MCF 10A (cell line): ENCODE results near the gene TNFRSF14. TPM values are rescaled to one million over a fixed set of nuclear protein-coding genes. Genes with fewer than 3 reads are reported as not detected.

ENCODE experiments used
- BruUV-seq: library from RNA; stranded (reverse); fragments of 400-500 nt; replicated peaks from 2 replicates; lab custom pipeline; 2021; lab: Mats Ljungman, UMichigan
- CTCF ChIA-PET: fragments of 300-600 bp; sonication (Branson Sonifier 250); formaldehyde crosslinking; extraction: SDS; loops from one replicate; lab custom pipeline; 2021; ENCODE audit warnings: antibody characterized with exemption, inconsistent platforms; lab: Yijun Ruan, JAX
- POLR2A ChIA-PET: fragments of 300-600, 350-650 bp; sonication (Branson Sonifier 250); formaldehyde crosslinking; extraction: SDS; loops from one replicate; lab custom pipeline; 2020; ENCODE audit warnings: antibody characterized with exemption, inconsistent platforms; lab: Yijun Ruan, JAX
- DNase-seq: peaks from one replicate; pipeline ENCODE4 v3.0.0-alpha.2; 2018; ENCODE audit not compliant: unreplicated experiment
- H3K27ac Mint-ChIP-seq: one replicate; pipeline ENCODE4 v1.8.0; 2022; ENCODE audit warnings: mild to moderate bottlenecking, low read depth, mixed read lengths; ENCODE audit not compliant: unreplicated experiment
- H3K27me3 Mint-ChIP-seq: one replicate; pipeline ENCODE4 v1.8.0; 2022; ENCODE audit warnings: mixed read lengths; ENCODE audit not compliant: insufficient read depth, unreplicated experiment
- H3K36me3 Mint-ChIP-seq: one replicate; pipeline ENCODE4 v1.8.0; 2022; ENCODE audit warnings: mild to moderate bottlenecking, moderate library complexity, mixed read lengths; ENCODE audit not compliant: insufficient read depth, unreplicated experiment
- H3K4me1 Mint-ChIP-seq: one replicate; pipeline ENCODE4 v1.8.0; 2022; ENCODE audit warnings: mixed read lengths; ENCODE audit not compliant: insufficient read depth, unreplicated experiment
- H3K4me3 Mint-ChIP-seq: one replicate; pipeline ENCODE4 v1.8.0; 2022; ENCODE audit warnings: mild to moderate bottlenecking, moderate library complexity, mixed read lengths; ENCODE audit not compliant: unreplicated experiment
- H3K9me3 Mint-ChIP-seq: one replicate; pipeline ENCODE4 v1.8.0; 2022; ENCODE audit warnings: mixed read lengths; ENCODE audit not compliant: unreplicated experiment
- CTCF ChIP-seq: fragments of 200-600 bp; IDR thresholded peaks from one replicate; pipeline ENCODE4 v1.8.0; 2022; ENCODE audit warnings: antibody characterized with exemption, mild to moderate bottlenecking; ENCODE audit not compliant: unreplicated experiment
- intact Hi-C: fragments of 100-400 bp; cut with micrococcal nuclease; formaldehyde crosslinking; loops from 2 replicates; pipeline ENCODE4 v1.14.1; 2022
- total RNA-seq: library from RNA; stranded (reverse); gene quantifications from 2 replicates; pipeline ENCODE4 v1.2.3, GENCODE V29; 2022

TNFRSF14 gene
- total RNA-seq, 1 experiment from 2014 or later = 4.6 TPM

GRCh38 chr1:2588661-2589430 lies 32.7 kb downstream of the TNFRSF14 start:
- Mint-ChIP-seq H3K36me3 (peaks cover 8% of the 10 kb centered on the region), H3K4me3 (no peak overlapping the region), H3K4me1 (no peaks in the 10 kb centered on the region), H3K27ac (no peak overlapping the region), H3K27me3 (no peaks in the 10 kb centered on the region), H3K9me3 (no peaks in the 10 kb centered on the region)
- no peak for DNase-seq
- ChIA-PET CTCF (interaction anchor here (0.7 kb wide), 1 partner anchor 31 kb away, joined by 3 read pairs; no protein-coding TSS in a partner anchor), POLR2A (no interaction called here)
- intact Hi-C loops = no loop called here
- TF ChIP-seq CTCF = no peak
- BruUV-seq = no TSS peak

GRCh38 chr1:2589431-2590232 lies 33.5 kb downstream of the TNFRSF14 start:
- no peak overlapping the region for H3K27ac Mint-ChIP-seq
- no peak for DNase-seq
- no TSS peak for BruUV-seq
- no peaks in the 10 kb centered on the region for H3K9me3 Mint-ChIP-seq
- CTCF ChIA-PET = no interaction called here
- POLR2A ChIA-PET = interaction anchor here (0.6 kb wide), 1 partner anchor 823 kb away, joined by 3 read pairs; no protein-coding TSS in a partner anchor
- H3K4me3 Mint-ChIP-seq = no peak overlapping the region
- TF ChIP-seq CTCF = no peak
- no peaks in the 10 kb centered on the region for H3K27me3 Mint-ChIP-seq
- intact Hi-C loops = no loop called here
- no peaks in the 10 kb centered on the region for H3K4me1 Mint-ChIP-seq
- H3K36me3 Mint-ChIP-seq = peaks cover 8% of the 10 kb centered on the region

GRCh38 chr1:2590233-2591141 lies 34.3 kb downstream of the TNFRSF14 start:
- no peaks in the 10 kb centered on the region for H3K4me1 Mint-ChIP-seq
- no peaks in the 10 kb centered on the region for H3K27me3 Mint-ChIP-seq
- H3K27ac Mint-ChIP-seq = no peak overlapping the region
- intact Hi-C loops = no loop called here
- DNase-seq = no peak
- ChIA-PET POLR2A (interaction anchor here (0.6 kb wide), 1 partner anchor 8 kb away, joined by 3 read pairs; no protein-coding TSS in a partner anchor), CTCF (no interaction called here)
- H3K36me3 Mint-ChIP-seq = peaks cover 8% of the 10 kb centered on the region
- no TSS peak for BruUV-seq
- no peak overlapping the region for H3K4me3 Mint-ChIP-seq
- no peaks in the 10 kb centered on the region for H3K9me3 Mint-ChIP-seq
- TF ChIP-seq CTCF = no peak
